Left forelimb (tissue), 1 donor: ENCODE measurements around the gene PIM1.

ENCODE experiments used
- DNase-seq: peaks from one replicate; pipeline ENCODE4 v3.0.0-alpha.2; 2018; ENCODE audit warnings: low spot score

The PIM1 gene

DNA sequence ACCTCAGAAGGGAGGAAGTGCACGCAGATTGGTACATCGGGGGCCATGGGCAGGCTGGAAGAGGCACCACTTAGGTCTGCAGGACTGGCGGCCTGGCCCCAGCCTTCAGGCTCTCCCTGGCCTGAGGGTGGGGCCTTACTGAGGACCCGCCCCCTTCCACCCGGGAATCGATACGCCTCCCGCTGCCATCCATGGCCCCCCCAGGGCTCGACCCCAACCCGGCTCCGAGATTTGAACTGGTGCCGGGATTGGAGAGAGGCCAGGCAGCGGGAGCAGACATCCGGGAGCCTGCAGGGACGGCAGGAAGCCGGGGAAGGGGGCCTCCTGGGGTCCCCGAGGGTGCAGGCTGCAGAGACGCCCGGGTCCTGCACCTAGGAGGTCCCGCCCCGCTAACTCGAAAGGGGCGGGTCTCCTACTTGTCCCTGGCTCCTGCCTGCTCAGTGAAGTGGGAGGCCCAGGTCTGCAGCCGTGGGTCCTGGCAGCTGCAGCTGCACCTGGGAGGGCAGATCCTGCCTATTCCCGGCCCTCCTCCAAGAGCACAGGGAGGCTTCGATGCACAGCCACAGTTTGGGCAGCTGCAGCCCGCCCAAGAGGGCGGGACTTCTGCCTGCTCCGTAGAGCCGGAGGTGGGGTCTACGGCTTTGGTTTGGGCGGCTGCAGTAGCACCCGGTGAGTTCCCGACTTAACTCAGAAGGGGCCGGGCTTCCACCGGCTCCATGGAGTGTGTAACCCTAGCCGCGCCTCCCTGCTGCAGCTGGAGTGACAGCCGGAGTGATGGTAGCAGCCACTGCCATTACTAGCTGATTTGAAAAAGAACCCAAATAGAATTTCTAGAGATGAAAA lies 52.4 kb downstream of the PIM1 start:
- DNase-seq, result peak; percentile 82

DNA sequence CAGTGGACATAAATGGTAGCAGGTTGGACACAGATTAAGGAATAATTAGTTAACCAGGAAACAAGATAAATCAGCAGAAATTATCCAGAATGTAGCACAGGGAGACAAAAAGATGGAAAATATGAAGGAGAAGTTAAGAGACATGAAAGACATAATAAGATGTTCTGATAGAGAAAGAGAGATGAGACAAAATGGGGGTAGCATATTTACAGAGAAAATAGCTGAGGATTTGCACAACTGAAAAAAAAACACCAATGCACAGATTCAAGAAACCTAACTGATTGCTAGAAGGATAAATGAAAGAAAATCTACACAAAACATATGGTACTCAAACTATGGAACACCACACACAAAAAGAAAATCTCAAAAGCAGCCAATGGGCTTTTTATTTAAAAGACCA lies 53.0 kb downstream of the PIM1 start:
- no peak for DNase-seq
